Measurements from ENCODE around the gene THBS3. TPM values are rescaled to one million over a fixed set of nuclear protein-coding genes. Genes with fewer than 3 reads are reported as not detected.
A peak's percentile ranks its signal among the peaks of the same experiment; 100 is the strongest.

THBS3 gene
- total RNA-seq, 2 experiments from 2014 or later: 13.4 to 15.0 TPM

- Mint-ChIP-seq H3K27me3 (ENCODE audit: low read depth) (no peaks in the 10 kb centered on the region), H3K27ac (peak overlapping the region; percentile 6), H3K9me3 (ENCODE audit: insufficient read depth) (no peaks in the 10 kb centered on the region), H3K36me3 (ENCODE audit: low read depth) (peaks cover 15% of the 10 kb centered on the region), H3K4me1 (ENCODE audit: low read depth) (peaks cover 11% of the 10 kb centered on the region), H3K4me3 (no peak overlapping the region)
- CTCF ChIA-PET: interaction anchor here (1.7 to 2.4 kb wide), 2 partner anchors 8 to 13 kb away, joined by 11 read pairs; partner anchors contain the start of gene KRTCAP2
- POLR2A ChIA-PET: interaction anchor here (0.6 to 1.4 kb wide), 3 partner anchors 8 to 1138 kb away, joined by 3 to 7 read pairs (median 3); no protein-coding TSS in a partner anchor
- no peak for DNase-seq
- no peak for ATAC-seq
Measured at GRCh38 chr1:155185783-155186066, 22.0 kb downstream of the THBS3 start.

DNA sequence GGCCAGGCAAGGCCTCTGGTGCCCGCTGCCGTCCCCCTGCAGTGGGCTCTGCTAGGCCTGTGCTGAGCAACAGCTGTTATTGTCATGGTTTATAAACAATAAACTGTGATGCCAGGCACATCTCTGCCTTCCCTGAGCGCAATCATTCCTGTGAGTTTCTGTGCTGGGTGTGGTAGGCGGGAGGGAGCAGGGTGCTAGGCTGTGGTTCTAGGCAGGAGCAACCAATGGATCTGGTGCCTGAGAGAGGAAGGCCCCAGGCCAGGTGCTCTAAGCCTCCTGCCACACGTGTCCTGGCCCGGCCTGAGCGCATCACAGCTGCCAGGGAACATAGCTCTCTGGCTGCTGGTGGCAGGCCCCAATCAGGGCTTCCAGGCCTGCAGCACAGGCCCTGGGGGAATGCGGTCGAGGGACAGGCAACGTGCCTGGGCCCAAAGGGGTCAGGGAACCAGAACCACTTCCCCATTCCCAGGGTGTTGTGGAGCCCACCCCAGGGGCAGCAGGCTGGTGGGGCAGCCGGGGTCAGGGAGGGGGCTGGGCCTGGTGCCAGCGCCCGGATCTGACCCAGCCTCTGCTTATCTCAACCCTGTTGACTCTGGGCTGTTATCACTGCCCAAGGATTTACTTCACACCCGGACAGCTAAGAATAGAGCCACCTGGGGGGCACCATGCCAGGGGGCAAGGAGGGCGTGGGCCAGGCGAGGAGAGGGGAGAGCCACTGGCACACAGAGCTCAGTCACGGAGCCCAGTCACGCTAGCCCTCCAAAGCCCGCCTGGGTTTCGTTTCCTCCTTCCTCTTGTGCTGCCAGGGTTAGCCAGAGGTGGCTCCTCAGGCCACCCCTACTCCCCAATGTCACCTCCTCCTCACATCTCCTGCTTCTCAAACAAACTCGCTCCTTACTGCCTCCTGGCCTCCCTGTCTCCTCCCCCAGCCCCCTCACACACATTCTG lies 22.6 kb downstream of the THBS3 start:
- peak overlapping the region; percentile 6 for H3K27ac Mint-ChIP-seq
- H3K4me3 Mint-ChIP-seq: no peak overlapping the region
- ChIA-PET CTCF (interaction anchor here (1.7 to 2.4 kb wide), 2 partner anchors 9 to 12 kb away, joined by 11 read pairs; partner anchors contain the start of gene KRTCAP2), POLR2A (interaction anchor here (0.6 to 1.4 kb wide), 3 partner anchors 9 to 1139 kb away, joined by 3 to 7 read pairs (median 3); no protein-coding TSS in a partner anchor)
- H3K4me1 Mint-ChIP-seq (ENCODE audit: low read depth): peaks cover 11% of the 10 kb centered on the region
- DNase-seq (no peak), ATAC-seq (no peak)
- H3K9me3 Mint-ChIP-seq (ENCODE audit: insufficient read depth): no peaks in the 10 kb centered on the region
- peaks cover 15% of the 10 kb centered on the region for H3K36me3 Mint-ChIP-seq (ENCODE audit: low read depth)
- H3K27me3 Mint-ChIP-seq (ENCODE audit: low read depth): no peaks in the 10 kb centered on the region

DNA sequence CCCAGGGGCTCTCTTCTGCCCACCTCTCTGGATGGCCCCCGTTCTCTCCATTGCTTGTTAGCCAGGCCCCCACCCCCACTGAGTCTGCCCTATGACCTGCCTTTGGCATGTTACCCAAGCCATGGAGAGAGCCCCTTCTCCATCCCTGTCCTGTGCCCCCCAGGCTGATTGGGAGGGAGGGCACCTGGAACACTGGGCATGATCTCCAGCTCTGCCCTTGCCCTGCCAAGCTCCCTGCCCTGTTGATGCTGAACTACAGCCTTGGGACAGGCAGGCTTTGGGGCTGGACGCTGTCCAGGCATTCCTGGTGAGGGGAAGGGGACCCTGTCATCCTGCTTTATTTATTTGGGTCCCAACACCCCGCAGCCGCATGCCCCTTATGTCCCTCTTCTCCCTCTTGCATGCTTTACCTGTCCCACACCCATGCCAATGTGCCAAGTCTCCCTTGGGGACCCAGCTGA lies 23.3 kb downstream of the THBS3 start:
- no peak for DNase-seq
- peaks cover 22% of the 10 kb centered on the region for H3K36me3 Mint-ChIP-seq (ENCODE audit: low read depth)
- H3K4me3 Mint-ChIP-seq: no peak overlapping the region
- peaks cover 11% of the 10 kb centered on the region for H3K4me1 Mint-ChIP-seq (ENCODE audit: low read depth)
- no peaks in the 10 kb centered on the region for H3K9me3 Mint-ChIP-seq (ENCODE audit: insufficient read depth)
- POLR2A ChIA-PET: interaction anchor here (1.4 kb wide), 1 partner anchor 9 kb away, joined by 7 read pairs; no protein-coding TSS in a partner anchor
- ATAC-seq: no peak
- CTCF ChIA-PET: interaction anchor here (1.7 to 2.4 kb wide), 2 partner anchors 9 to 11 kb away, joined by 11 read pairs; partner anchors contain the start of gene KRTCAP2
- H3K27me3 Mint-ChIP-seq (ENCODE audit: low read depth): no peaks in the 10 kb centered on the region
- H3K27ac Mint-ChIP-seq: no peak overlapping the region

GRCh38 chr1:155183775-155184221 lies 23.9 kb downstream of the THBS3 start:
- no peak overlapping the region for H3K4me3 Mint-ChIP-seq
- peaks cover 11% of the 10 kb centered on the region for H3K4me1 Mint-ChIP-seq (ENCODE audit: low read depth)
- no peaks in the 10 kb centered on the region for H3K9me3 Mint-ChIP-seq (ENCODE audit: insufficient read depth)
- ATAC-seq (no peak), DNase-seq (no peak)
- ChIA-PET POLR2A (no interaction called here), CTCF (interaction anchor here (2.4 kb wide), 1 partner anchor 11 kb away, joined by 11 read pairs; the partner anchor contains the start of gene KRTCAP2)
- H3K36me3 Mint-ChIP-seq (ENCODE audit: low read depth): peaks cover 28% of the 10 kb centered on the region
- no peak overlapping the region for H3K27ac Mint-ChIP-seq
- H3K27me3 Mint-ChIP-seq (ENCODE audit: low read depth): no peaks in the 10 kb centered on the region

DNA sequence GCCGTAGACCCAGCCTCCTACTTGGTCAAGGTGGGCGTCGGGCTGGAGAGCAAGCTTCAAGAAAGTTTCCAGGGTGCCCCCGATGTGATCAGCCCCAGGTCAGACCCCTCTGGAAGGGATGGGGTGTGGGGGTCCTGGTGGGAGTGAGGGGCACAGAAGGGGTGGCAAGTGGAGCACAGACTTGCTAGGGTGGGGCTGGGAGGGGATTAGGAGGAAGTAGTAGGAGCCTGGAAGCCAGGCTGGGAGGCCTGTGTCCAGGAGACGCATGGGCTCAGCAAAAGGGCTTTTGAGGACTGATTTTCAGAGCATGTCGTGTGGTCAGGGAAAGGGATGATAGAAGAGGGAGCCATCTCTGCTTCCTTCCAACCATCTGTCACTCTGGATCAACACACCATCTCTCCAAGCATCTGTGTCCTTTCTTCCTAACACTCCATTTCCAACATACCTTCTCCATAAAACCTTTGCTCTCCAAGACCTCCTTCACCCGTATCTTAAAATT lies 25.6 kb downstream of the THBS3 start:
- POLR2A ChIA-PET: no interaction called here

GRCh38 chr1:155181371-155182051 lies 26.2 kb downstream of the THBS3 start:
- ChIA-PET POLR2A (no interaction called here), CTCF (no interaction called here)
- no peaks in the 10 kb centered on the region for H3K27me3 Mint-ChIP-seq (ENCODE audit: low read depth)

More for the DNA sequence above, 25.6 kb downstream of the THBS3 start:
- Mint-ChIP-seq H3K27ac (no peak overlapping the region), H3K36me3 (ENCODE audit: low read depth) (peaks cover 37% of the 10 kb centered on the region), H3K27me3 (ENCODE audit: low read depth) (no peaks in the 10 kb centered on the region), H3K9me3 (ENCODE audit: insufficient read depth) (no peaks in the 10 kb centered on the region), H3K4me3 (no peak overlapping the region), H3K4me1 (ENCODE audit: low read depth) (peaks cover 3% of the 10 kb centered on the region)
- ATAC-seq (no peak), DNase-seq (no peak)
- CTCF ChIA-PET: interaction anchor here (0.8 to 1.0 kb wide), 2 partner anchors 9 to 97 kb away, joined by 4 read pairs; partner anchors contain the start of gene KRTCAP2

DNA sequence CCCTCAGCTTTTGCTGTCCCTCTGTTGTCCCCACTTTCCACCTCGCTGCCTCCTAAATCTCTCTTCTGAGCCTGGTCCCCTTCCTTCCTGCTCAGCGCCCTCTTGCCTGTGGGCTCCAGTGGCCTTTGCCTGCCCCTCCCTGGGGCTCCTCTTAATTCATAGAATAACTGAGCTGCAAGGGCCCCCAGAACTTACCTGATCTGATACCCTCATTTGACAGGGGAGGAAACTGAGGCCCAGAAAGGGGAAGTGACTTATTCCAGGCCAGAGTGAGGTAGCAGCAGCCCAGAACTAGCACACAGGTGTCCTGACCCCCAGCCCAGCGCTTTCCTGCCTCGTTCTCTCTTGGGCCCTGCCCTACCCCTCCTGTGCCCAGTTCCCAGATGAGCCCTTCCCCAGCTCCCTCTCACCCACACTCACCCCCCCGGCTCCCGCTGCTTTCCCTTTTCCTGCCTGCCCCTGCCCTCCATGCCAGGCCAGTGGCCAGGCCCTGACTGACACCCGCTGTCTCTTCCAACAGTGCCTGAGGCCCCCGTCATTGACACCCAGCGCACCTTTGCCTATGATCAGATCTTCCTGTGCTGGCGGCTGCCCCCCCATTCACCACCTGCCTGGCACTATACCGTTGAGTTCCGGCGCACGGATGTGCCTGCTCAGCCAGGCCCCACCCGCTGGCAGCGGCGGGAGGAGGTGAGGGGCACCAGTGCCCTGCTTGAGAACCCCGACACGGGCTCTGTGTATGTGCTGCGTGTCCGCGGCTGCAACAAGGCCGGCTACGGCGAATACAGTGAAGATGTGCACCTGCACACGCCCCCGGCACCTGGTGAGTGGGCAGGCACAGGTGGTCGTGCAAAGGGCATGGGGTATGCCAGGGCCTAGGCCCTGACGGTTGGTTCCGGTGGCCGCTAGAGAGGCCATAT lies 28.3 kb downstream of the THBS3 start:
- POLR2A ChIA-PET: no interaction called here
- H3K27ac Mint-ChIP-seq: no peak overlapping the region
- CTCF ChIA-PET: interaction anchor here (0.6 to 7.6 kb wide), 4 partner anchors 14 to 28 kb away, joined by 3 to 161 read pairs (median 4); no protein-coding TSS in a partner anchor
- ATAC-seq (no peak), DNase-seq (no peak)
- H3K27me3 Mint-ChIP-seq (ENCODE audit: low read depth): no peaks in the 10 kb centered on the region
- H3K9me3 Mint-ChIP-seq (ENCODE audit: insufficient read depth): no peaks in the 10 kb centered on the region
- H3K4me1 Mint-ChIP-seq (ENCODE audit: low read depth): peaks cover 27% of the 10 kb centered on the region
- H3K4me3 Mint-ChIP-seq: no peak overlapping the region
- H3K36me3 Mint-ChIP-seq (ENCODE audit: low read depth): peaks cover 43% of the 10 kb centered on the region

More at GRCh38 chr1:155181371-155182051, 26.2 kb downstream of the THBS3 start:
- H3K4me1 Mint-ChIP-seq (ENCODE audit: low read depth): peaks cover 9% of the 10 kb centered on the region
- ATAC-seq (no peak), DNase-seq (no peak)
- H3K4me3 Mint-ChIP-seq: no peak overlapping the region
- H3K9me3 Mint-ChIP-seq (ENCODE audit: insufficient read depth): no peaks in the 10 kb centered on the region
- H3K36me3 Mint-ChIP-seq (ENCODE audit: low read depth): peaks cover 41% of the 10 kb centered on the region
- no peak overlapping the region for H3K27ac Mint-ChIP-seq

DNA sequence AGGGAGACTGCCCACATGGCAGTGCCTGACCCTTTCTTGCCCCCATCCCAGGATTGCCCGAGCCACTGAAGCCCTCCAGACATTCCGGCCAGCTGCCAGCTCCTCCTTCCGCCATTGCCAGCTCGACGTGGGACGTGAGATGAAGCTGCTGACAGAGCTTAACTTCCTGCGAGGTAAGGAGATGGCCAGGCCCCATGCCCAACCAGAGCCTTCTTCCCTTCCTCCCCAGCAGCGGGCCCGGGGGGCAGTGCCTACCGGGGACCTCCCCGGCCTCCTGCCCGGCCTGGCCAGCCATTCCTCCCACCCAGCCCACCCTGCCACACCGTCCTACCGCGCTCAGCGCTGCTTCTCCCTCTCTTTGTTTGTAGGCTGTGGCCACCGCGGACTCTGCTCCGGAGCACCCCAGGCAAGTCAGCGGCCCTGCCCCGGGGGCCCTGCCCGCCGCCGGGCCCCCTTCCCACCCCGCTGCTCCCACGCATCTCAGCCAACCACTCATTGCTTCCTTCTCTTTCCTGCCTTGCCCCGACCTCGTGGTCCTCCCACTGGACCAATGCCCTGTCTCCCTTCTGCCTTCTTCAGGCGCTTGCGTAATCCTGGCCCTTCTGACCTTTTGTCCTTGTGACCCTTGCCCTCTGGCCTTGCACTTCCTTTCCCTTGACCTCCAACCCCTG lies 29.1 kb downstream of the THBS3 start:
- Mint-ChIP-seq H3K27ac (no peak overlapping the region), H3K4me1 (ENCODE audit: low read depth) (peaks cover 32% of the 10 kb centered on the region), H3K36me3 (ENCODE audit: low read depth) (peaks cover 47% of the 10 kb centered on the region), H3K27me3 (ENCODE audit: low read depth) (no peaks in the 10 kb centered on the region), H3K4me3 (no peak overlapping the region), H3K9me3 (ENCODE audit: insufficient read depth) (no peaks in the 10 kb centered on the region)
- DNase-seq (peak; percentile 18), ATAC-seq (no peak)
- POLR2A ChIA-PET: interaction anchor here (7.0 kb wide), 1 partner anchor 15 kb away, joined by 68 read pairs; no protein-coding TSS in a partner anchor
- CTCF ChIA-PET: interaction anchor here (1.2 to 7.6 kb wide), 4 partner anchors 15 to 93 kb away, joined by 4 to 161 read pairs (median 12); partner anchors contain the start of genes MTX1 and THBS3

- no peak for ATAC-seq
- CTCF ChIA-PET: interaction anchor here (0.8 to 7.6 kb wide), 13 partner anchors 10 to 93 kb away, joined by 3 to 161 read pairs (median 4); partner anchors contain the start of genes MTX1 and THBS3
- Mint-ChIP-seq H3K27me3 (ENCODE audit: low read depth) (no peaks in the 10 kb centered on the region), H3K4me3 (no peak overlapping the region), H3K9me3 (ENCODE audit: insufficient read depth) (no peaks in the 10 kb centered on the region), H3K4me1 (ENCODE audit: low read depth) (peaks cover 38% of the 10 kb centered on the region), H3K27ac (no peak overlapping the region), H3K36me3 (ENCODE audit: low read depth) (peaks cover 46% of the 10 kb centered on the region)
- POLR2A ChIA-PET: interaction anchor here (0.9 to 7.0 kb wide), 3 partner anchors 15 to 49 kb away, joined by 4 to 68 read pairs (median 4); partner anchors contain the start of gene MTX1
- DNase-seq: no peak
Measured at GRCh38 chr1:155177918-155178281, 29.8 kb downstream of the THBS3 start.
